Measurements from ENCODE around the gene KRT3.

GRCh38 chr12:52805000-52805399 lies 9.1 kb upstream of the KRT3 start:
- TF ChIP-seq, protein P1, sequence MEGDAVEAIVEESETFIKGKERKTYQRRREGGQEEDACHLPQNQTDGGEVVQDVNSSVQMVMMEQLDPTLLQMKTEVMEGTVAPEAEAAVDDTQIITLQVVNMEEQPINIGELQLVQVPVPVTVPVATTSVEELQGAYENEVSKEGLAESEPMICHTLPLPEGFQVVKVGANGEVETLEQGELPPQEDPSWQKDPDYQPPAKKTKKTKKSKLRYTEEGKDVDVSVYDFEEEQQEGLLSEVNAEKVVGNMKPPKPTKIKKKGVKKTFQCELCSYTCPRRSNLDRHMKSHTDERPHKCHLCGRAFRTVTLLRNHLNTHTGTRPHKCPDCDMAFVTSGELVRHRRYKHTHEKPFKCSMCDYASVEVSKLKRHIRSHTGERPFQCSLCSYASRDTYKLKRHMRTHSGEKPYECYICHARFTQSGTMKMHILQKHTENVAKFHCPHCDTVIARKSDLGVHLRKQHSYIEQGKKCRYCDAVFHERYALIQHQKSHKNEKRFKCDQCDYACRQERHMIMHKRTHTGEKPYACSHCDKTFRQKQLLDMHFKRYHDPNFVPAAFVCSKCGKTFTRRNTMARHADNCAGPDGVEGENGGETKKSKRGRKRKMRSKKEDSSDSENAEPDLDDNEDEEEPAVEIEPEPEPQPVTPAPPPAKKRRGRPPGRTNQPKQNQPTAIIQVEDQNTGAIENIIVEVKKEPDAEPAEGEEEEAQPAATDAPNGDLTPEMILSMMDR (IDR thresholded peaks at IDR 0.05), result no peak
- TF ChIP-seq POLR2AphosphoS5 (IDR thresholded peaks at IDR 0.05), result no peak
